A549 treated with Hydrocortisone at 1 μM for 4 hours (cell line): ENCODE measurements around the gene ZMYM2. TPM values are rescaled to one million over a fixed set of nuclear protein-coding genes. Genes with fewer than 3 reads are reported as not detected.

ENCODE experiments used
- total RNA-seq: library from RNA; stranded (reverse); fragments of 200-300 nt; extraction: Qiagen RNA extraction; gene quantifications from 5 replicates; pipeline ENCODE4 v1.2.3, GENCODE V29; 2022

Gene ZMYM2
- 13.4 to 20.0 TPM (median 16.1 TPM) in 5 replicates for total RNA-seq

DNA sequence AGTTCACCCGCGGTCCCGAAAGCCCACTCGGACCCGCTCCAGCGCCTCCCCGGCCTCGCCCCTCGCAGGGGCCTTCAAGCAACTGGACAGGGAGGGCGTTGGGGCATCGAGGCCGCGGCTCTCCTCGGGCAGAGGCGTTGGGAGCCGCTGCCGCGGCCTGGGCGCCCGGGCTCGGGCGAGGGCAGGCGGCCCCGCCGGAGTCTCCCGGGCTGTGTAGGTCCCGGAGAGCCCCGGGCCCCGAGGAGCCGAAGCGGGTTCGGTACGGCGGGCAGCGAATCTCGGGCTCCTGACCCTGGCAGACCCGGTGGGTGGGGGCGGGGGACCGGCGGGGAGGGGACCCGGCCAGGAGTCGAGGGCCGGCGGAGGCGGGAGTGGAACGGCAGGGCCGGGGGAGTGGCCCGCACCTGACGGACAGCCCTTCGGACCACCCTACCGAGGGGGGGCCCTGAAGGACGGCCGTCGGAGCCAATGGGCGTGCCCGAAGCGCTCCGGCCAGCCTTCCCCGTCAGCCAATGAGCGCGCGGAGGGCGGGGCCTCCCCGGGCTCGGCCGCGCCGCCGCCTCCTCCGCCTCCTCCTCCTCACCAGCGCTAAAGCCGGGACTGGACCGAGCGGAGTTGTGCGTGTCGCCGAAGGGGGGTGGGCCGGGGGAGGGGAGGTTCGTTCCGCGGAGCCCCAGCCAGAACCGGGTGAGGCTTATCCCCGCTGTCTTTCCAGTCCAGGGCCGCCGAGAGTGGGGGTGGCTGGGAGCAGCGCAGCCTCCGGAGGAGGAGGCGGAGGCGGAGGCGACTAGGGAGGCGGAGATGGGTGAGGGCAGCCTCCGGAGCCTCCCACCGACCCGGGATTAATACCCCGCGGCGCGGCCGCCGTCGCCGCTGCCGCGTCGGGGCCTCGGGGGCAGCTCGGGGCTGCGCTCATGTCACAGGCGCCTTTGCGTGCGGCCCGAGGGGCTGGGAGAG, at the start of gene ZMYM2:
Gene ZMYM2, plus strand, starts transcription at position 573 of the 957 bp plus-strand sequence. CDS start 34,346 bp downstream, outside the sequence.

Other genes starting within 250 kb of the ZMYM2 start
- 44.0 to 48.5 TPM (median 46.0 TPM) in 5 replicates for gene PSPC1, start 175.8 kb upstream of the ZMYM2 start, total RNA-seq
- 5.0 to 6.4 TPM (median 5.8 TPM) in 5 replicates for gene ZMYM5, start 95.1 kb upstream of the ZMYM2 start, total RNA-seq
- gene GJA3, start 202.3 kb downstream of the ZMYM2 start, total RNA-seq, result 1.1 to 1.2 TPM (median 1.2 TPM) in 5 replicates
- gene GJB2, start 234.2 kb downstream of the ZMYM2 start, total RNA-seq, result 0.44 to 1.0 TPM (median 0.75 TPM) in 5 replicates